ENCODE data around the gene SYT2.
"Not testable (repeated sequence)": the region's sequence is repeated elsewhere in the genome, so short reads cannot be mapped to it uniquely, and the experiment has no call there.

Gene SYT2

DNA sequence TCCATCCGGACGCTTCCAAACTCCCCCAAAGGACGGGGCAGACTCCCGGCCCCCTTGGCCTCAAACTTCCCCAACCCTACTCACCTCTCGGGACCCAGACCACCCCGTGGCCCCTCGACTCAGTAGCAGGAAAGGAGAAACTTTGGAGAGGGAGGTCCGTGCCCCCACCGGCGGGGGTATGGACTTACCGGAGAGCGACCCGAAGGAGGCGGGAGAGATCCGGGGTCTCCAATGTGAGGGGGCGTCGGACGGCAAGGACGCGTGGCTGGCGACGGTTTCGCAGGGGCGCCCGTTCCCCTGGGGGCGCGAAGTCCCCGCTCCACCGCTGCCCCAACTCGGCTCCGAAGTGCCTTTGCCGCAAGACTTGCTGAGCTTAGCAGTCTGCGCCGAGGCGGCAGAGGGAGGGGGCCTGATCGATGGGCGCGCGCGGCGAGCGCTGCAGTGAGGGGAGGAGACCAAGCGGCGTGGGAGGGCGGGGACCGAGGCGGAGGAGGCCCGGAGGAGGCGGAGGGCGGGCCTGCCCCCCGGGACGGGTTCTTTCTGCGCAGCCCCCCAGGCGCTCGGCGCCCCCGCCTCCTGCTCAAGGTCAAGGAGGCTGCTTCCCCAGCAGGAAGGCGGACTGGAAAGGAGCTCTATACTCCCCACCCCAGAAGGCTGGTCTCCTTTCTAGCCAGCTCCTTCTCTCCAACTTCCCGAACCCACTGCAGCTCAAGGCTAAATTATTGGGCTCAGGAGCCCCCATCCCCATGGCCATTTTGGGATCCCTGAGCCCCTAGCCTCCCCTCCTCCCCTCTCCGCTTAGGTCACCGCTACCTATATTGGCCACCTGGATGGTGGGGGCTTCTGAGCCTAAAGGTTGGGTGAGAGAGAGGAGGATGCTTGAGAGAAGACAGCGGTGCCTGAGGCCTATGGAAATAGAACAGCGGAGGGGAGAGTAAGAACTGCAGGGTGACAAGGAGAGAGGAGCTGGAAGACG, at the start of gene SYT2:
Gene SYT2, minus strand, starts transcription at position 385 of the 976 bp plus-strand sequence. CDS start 104,682 bp downstream, outside the sequence.
- no peak for DNase-seq

DNA sequence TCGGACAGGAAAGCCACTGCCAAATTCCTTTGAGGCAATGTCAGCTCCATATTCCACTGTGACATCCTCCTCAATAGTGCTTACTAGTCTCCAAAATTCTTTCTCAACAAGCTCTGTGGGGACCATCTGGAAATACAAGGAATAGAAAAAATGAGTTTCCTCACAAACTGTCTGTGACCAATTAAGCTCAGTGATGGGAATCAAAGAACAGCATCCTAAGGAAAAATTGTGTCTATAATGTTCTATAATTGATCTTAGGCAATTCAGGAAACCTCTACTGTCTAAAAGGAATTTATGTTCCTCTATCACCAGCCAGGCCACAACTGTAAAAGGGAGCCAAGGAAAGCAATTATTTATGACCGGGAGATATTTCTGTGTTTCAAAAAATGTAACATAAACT, 46.1 kb upstream of the SYT2 start:
- no peak for DNase-seq

DNA sequence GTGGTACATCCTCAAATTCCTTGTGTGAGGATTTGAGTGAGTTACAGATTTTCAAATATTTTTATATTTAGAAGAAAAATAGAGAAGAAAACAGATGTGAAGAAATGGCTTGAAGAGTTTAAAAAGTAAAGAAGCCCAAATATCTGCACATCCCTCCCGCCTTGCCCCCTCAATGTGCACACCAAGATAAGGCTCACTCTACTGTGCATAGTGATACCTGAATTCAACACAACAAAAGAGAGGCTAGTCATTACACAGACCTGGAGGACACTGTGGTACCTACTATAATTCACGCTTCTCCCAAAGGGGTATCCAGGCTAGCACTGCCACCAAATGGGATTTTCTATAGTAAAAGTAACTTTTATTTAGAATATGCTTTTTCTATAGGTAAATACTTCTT, 44.0 kb upstream of the SYT2 start:
- DNase-seq: no peak

DNA sequence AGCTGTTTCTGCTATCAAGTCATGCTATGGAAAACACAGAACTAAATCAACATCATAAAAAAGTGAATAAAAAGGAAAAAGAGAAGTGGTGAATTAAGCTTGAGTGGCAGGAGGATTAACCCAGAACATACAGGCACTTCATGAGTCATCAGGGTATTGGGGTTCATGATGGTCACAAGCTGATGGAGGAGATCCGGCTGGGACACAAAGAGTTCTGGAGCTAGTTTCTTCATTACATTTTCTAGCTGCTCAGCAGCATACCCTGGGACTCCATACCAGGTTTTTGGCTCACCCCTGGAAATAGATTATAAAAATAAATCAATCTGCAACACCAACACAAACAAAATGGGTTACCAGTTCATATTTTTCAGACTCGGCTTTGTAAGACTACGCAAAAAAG, 42.5 kb upstream of the SYT2 start:
- DNase-seq: no peak

DNA sequence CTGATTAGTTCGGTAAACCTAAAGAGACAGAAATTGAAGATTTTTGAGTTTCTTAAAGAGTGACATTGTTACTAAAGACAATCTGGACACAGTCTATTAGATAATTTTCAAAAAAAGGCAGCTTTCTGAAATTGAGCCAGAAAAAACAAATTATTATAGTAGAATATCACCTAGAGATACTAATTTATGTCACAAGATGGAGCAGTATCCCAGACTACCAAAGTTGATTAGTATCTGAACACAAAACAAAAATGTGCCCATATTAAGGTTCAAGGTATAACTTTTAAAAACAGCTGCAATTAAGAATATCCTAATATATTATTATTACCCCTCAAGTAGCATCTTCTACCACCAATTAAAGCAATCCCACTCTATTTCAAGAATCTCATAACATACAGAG, 40.5 kb upstream of the SYT2 start:
- no peak for DNase-seq

DNA sequence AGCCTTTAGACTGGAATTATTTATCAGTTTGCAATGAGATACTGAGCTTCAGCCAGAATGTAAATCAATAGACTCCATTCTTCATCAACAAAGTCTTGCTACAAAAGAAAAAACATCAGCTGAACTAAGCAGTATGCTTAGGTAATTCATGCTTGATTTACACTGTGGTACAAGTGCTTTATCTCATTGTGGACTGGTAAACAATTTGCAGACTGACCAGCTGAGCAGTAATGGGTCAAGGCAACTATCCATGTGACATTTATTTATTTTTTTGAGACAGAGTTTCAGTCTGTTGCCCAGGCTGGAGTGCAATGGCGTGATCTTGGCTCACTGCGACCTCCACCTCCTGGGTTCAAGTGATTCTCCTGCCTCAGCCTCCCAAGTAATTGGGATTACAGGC, 39.8 kb upstream of the SYT2 start:
- no peak for DNase-seq

DNA sequence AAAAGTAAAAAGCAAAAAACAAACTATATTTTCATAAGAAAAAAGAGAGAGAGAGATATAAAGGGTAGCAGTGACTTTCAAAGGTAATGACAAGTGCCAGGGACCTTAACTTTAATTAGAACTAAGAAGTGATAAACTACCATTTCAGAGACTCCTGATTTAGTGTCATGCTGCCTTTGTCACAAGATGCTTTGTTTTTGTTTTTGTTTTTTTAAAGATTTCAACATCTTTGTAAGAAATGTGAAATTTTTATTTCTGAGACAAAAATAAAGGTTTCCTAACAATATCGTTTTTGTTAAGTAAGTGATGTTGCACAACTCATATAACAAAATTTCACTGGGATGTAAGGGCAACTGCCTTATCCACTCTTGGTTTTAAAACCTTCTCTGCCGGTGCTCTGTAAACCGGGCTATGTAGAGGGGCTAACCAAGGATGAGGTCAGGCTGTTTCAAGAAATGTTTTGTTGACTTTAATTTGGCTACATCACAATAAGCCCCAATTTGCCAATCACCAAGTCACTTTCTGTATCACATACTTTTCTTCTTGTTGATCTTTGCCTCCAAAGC, 35.2 kb upstream of the SYT2 start:
- no peak for DNase-seq

DNA sequence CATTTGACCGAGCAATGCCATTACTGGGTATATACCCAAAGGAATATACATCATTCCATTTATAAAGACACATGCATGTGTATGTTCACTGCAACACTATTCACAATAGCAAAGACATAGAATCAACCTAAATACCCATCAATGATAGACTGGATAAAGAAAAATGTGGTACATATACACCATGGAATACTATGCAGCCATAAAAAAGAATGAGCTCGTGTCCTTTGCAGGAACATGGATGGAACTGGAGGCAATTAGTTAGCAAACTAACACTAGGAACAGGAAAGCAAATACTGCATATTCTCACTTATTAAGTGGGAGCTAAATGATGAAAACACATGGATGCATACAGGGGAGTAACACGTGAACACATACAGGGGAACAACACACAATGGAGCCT, 34.5 kb upstream of the SYT2 start:
- not testable (repeated sequence) for DNase-seq

DNA sequence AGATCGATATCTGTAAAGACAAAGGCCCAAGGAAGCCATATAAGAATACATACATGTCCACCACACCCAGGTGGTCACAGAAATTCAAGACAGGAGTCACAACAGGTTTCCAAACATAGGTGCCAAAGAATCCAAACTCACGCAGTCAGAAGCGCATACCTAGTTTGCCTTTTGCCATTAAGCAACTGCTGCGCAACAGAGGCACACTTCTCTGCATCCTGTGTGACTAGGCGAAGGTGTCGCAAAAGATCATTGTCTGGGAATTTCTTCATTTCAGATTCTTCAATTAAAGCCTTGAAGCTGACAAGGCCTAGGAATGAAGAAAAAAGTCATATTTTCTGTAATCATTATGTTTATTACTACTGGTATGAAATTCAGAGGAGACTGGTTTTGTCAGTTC, 32.2 kb upstream of the SYT2 start:
- DNase-seq: no peak

DNA sequence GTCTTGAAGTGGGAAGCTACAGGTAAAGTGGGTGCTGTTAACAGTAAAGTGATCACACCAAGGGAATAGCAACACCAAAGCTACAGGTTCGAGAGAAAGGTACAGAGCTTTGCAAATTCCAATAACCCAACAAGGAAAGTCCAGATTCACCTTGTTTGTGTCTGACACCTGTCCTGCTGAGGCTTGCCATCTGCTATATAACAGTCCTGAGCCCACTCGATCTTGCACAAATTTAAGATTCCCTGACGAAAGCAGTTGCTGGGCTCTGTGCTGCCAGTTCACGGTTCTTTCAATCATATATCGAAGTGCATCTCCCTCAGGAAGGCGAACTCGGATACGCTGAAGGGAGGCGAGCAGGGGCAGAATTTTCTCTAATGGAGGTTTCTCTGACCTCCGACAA, 23.0 kb upstream of the SYT2 start:
- DNase-seq: no peak

DNA sequence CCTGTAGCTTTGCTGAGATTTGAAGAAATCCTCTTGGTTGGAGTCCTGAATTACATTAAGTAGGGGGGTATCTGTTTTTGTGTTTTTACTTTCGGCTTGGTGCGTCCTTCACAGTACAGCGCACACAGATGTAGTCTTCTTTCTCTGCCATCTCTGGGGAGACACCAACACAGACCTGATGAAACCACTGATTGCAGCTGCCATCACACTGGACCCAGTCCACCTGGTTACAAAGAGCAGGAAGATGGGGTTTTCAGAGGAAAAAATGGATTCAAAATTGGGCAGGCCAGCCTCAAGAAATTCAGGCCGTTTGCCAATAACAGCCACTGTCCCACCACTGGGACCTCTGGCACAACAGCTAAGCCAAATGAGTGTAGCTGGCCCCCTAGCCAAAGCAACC, 18.7 kb upstream of the SYT2 start:
- DNase-seq: no peak

DNA sequence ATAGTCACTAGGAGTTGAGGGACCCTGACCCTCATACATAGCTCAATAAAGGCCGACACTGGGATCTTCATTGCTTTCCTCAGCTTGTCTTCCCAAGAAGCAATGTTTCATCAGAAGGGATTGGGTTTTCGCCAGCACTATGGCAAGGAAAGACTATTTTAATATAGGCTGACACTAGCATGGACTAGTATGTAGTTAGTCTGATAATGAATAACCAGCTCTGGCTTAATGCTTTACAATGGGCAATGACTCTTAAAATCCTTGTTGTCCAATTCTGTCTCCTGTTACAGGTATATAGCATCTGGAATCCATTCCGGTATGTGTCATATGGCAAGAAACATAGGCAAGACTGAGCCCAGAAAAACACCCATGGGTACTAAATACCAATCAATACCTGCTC, 15.3 kb upstream of the SYT2 start:
- DNase-seq: no peak

DNA sequence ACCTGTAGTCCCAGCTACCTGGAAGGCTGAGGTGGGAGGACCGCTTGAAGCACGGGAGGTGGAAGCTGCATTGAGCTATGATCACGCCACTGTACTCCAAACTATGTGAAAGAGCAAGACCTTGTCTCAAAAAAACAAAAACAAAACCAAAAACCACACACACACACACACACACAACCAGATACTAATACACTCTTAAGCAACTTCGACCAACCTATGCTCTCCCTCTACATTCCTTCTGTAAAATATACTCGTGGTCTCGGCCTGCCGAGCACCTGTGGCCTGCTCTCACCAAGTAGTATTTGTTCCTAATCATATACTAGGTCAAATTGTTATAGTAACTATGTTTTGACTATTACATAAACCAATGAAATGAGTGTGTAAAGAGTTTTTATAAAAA, 13.5 kb upstream of the SYT2 start:
- DNase-seq: no peak

DNA sequence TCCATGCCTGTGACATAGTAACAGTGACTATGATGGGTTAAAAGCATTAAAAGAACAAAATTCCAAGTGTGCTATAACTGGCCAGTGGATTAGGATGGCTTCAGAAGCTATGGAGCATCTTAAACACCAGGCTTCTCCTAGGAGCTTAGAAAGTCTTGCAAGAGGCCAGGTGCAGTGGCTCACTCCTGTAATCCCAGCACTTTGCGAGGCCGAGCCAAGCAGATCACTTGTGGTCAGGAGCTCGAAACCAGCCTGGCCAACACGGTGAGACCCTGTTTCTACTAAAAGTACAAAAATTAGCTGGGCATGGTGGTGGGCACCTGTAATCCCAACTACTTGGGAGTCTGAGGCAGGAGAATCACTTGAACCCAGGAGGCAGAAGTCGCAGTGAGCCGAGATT, 12.8 kb upstream of the SYT2 start:
- not testable (repeated sequence) for DNase-seq

DNA sequence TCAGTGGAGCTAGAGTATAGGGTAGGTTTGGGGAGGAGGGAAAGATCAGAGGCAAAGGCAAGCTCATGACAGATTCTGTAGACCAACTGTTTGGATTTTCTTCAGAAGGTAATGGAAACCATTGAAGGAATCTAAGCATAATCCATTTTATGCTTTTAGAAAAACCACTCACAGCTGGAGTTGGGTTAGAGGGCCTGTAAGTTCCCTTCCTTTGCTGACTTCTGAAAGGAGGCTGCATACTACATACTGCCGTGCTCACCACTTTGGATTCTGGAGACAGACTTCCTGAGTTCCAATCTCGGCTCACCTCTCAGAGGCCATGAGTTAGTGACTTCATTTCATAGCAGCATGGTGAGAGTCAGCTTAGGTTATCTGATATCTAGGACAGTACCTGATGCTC, 6.4 kb upstream of the SYT2 start:
- DNase-seq: no peak

DNA sequence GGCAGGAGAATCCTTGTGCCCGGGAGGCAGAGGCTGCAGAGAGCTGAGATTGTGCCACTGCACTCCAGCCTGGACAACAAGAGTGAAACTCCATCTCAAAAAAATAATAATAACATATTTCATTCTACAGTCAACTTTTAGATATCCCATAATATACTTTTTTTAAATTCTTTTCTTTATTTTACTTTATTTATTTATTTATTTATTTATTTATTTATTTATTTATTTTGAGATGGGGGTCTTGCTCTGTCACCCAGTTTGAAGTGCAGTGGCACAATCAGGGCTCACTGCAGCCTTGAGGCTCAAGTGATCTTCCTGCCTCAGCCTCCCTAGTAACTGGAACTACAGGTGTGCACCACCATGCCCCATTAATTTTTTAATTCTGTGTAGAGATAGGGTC, 3.9 kb upstream of the SYT2 start:
- not testable (repeated sequence) for DNase-seq

DNA sequence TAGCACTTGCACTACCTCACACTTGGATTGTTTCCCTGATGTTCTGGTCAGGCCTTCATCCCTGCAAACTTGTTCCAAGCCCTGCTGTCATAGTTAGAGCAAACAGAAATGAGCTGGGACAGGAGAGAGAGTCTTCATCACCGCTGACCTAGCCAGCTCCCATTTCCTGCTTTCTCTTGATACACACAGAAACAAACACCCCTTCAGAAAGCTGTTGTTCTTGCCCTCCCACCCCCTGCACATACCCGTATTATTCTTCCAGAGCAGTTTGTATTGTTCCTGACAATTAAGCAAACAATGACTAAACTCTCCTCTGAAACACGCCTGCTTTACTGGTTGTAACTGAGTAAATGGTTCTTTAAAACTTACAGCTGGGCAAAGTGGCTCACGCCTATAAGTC, 2.9 kb upstream of the SYT2 start:
- DNase-seq: no peak

DNA sequence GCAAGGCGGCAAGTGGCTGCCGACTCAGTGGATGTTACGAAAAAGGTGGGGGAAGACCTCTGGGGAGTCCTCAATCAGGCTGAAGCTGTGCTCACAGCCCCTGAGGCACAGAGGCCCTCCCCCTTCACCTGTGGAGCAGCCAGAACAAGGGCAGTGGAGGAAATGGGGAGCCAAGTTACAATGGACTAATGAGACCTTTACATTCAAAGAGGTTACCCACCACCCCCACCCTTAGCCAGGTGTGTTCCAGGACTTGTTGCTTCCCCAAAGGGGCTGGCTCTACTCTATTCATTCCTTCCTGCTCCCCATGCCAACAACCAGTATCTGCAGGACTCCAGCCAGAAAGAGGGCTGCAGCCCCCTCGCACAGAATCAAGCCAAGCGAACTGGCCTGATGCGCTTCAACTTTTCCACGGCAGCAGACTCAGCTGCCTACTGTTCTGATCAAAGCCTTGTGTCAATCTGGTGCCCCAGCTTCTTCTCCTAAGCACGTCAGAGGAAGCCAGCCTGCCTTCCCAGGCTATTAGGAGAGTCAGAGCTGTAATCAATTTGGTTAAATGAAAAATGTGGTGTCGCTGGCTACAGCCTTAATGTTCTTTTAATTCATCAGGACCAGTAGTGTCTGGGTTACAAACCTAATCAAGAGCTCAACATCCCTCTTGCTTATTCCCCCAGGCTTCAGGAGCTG, 1.8 kb upstream of the SYT2 start:
- no peak for DNase-seq

DNA sequence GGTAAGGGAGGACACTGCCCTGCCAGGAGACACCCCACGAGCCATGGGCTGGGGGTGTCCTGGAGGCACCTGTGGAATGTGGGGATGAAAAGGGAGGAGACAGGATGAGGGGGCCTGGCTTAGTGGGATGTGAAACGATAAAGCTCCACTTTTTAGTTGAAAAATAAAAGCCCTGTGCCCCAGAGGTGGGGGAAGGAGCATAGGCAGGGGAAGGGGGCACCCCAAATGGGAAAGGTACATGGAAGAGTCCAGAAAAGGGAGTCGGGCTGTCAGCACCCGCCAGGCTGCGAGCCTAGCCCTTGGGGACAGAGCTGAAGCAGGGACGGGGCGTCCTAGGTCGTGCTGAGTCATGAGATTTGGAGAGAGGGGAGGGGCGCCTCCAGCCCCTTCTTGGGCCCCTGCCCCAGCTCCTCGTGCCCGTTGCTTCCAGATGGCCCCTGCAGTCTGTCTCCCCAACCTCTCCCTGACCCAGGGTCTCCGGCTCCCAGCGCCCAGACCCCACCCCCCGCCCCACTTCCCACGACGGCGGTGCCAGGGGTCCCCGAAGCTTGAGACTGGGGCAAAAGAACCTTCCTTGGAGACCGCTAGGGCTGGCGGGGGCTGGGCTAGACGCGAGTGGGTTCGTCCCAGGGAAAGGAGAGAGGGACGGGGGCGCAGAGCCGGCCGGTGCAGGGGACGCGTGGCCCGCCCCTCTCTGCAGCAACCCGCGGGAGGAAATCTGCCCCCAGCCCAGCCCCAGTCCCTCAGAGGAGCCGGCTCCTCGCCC, 795 bp downstream of the SYT2 start:
- DNase-seq: no peak

DNA sequence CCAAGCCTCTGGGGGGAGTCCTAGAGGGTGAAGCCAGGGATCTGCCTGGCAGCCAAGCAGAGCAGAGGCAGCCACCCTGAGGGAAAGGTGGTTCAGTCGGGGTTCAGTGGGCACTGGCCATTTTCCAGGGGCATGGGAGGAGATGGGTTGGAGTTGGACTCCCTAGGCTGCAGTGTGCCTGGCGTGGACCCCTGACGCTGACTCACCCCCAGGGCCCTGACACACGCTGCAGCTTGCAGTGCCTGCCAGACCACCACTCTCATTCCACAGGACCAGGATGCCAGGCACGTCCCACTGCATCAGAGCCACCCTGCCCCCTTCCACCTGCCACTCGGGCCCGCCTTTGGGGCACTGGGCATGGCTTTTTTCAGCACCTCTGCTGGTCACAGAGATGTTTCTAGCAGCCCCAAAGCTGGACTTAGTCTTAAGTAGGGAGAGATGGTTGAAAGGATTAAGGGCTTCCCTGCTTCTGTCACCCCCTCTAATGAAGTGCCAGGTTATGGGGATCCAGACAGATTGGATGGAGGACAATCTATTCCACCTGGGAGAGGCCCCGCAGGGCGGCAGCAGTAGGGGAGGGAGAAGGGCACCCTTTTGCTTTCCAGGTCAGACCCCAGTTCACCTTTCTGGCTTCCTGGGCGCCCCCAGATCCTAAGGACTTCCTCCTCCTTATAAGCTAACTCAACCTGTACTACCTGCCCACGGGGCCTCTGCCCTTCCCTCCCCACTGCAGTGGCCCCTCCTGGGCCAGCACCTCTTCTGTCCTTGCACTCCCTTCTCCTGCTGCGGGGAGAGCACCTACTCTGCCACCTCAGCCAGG, 1.6 kb downstream of the SYT2 start:
- no peak for DNase-seq

DNA sequence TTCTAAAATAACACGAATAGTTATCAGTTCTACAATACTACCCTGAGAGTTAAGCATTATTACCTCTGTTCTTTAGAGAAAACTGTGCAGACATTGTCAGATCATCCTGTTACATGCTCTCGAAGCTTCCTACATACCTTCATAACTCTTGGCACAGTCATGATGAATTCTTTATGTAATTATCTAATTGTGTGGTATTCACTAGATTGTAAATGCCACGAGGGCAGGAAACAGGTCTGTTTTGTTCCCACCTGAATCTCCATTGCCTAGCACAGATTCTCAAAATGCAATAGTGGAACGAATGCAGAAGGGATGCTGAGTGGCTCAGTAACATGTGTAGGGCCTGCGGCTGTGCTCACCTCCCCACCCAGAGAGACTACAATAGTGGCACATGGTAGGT, 3.4 kb downstream of the SYT2 start:
- DNase-seq: no peak

DNA sequence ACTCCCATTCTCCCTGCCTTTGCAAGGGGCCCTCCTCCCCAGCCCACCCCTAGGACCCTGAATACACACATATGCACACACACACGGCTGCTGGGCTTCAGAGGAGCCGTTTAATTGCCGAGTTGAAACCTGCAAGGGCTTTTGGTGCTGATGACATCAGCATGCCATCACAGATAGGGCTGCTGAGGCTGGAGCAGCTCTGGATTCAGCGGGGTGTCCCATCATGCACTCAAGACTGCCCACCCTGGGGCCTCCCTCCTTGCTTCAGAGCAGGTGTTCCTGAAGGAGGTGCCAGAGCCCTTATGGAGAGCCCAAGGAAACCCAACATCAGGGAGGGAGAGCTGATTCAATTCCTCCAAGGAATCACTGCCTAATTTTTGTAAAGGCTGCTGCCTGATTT, 5.7 kb downstream of the SYT2 start:
- no peak for DNase-seq

All from SIG-M5 (cell line).